ENCODE measurements around the gene RSAD1.

RSAD1 gene

DNA sequence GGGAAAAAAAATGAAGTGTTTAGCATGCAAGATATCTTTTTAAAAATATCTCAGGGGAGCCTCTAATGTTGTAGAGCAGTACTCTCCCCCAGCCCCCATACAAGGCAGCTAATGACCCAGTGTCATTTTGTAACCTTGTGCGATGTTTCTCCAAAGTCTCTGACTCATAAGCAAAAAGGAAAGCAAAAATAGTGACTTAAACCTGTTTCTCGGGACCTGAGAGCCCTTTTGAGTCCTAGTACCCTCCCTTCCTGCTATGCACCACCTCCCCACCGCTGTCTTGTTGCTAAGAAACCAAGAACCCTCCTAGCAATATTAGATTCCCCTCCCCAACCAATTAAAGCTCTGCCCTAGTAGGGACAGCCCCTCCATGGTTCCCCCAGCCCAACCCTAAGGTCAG, 32.4 kb downstream of the RSAD1 start:
- no peak overlapping the region for H3K27ac ChIP-seq (ENCODE audit: extremely low read depth, low read depth, low read length)
- H3K4me3 ChIP-seq (ENCODE audit: low read depth, low read length): no peak overlapping the region
- ChIA-PET CTCF (interaction anchor here (0.9 to 2.1 kb wide), 2 partner anchors 10 to 26 kb away, joined by 4 to 11 read pairs; no protein-coding TSS in a partner anchor), POLR2A (no interaction called here)
- no peak for TF ChIP-seq ZNF645 (tag by site-specific recombination; IDR thresholded peaks at IDR 0.05)
- TF ChIP-seq ZNF398 (tag by site-specific recombination; IDR thresholded peaks at IDR 0.05): 0 out of 2 replicates have a peak, but pooled peaks have one; percentile 10
- TF ChIP-seq ZNF341 (tag by site-specific recombination; IDR thresholded peaks at IDR 0.05; ENCODE audit: low read depth): peak; percentile 96
- no peaks in the 10 kb centered on the region for H3K36me3 ChIP-seq (ENCODE audit: control insufficient read depth in 2 of 2, insufficient read depth in 1 of 2, low read length in 2 of 2)
- H3K9me3 ChIP-seq (ENCODE audit: control insufficient read depth, insufficient read depth, low read depth, low read length): no peaks in the 10 kb centered on the region
- H3K4me1 ChIP-seq (ENCODE audit: control insufficient read depth, insufficient read depth, low read length): no peaks in the 10 kb centered on the region

- H3K27ac ChIP-seq (ENCODE audit: extremely low read depth, low read depth, low read length): no peak overlapping the region
- ChIA-PET POLR2A (no interaction called here), CTCF (interaction anchor here (0.6 to 1.0 kb wide), 2 partner anchors 12 to 246 kb away, joined by 3 to 6 read pairs; no protein-coding TSS in a partner anchor)
- TF ChIP-seq MEIS1 (CRISPR knock-in tag; IDR thresholded peaks at IDR 0.05; ENCODE audit: borderline replicate concordance) (no peak), ZNF362 (tag by site-specific recombination; IDR thresholded peaks at IDR 0.05) (no peak)
- H3K36me3 ChIP-seq (ENCODE audit: control insufficient read depth in 2 of 2, insufficient read depth in 1 of 2, low read length in 2 of 2): no peaks in the 10 kb centered on the region
- H3K4me1 ChIP-seq (ENCODE audit: control insufficient read depth, insufficient read depth, low read length): no peaks in the 10 kb centered on the region
- no peak overlapping the region for H3K4me3 ChIP-seq (ENCODE audit: low read depth, low read length)
- H3K9me3 ChIP-seq (ENCODE audit: control insufficient read depth, insufficient read depth, low read depth, low read length): no peaks in the 10 kb centered on the region
Observed at GRCh38 chr17:50513495-50513894, 34.8 kb downstream of the RSAD1 start.

DNA sequence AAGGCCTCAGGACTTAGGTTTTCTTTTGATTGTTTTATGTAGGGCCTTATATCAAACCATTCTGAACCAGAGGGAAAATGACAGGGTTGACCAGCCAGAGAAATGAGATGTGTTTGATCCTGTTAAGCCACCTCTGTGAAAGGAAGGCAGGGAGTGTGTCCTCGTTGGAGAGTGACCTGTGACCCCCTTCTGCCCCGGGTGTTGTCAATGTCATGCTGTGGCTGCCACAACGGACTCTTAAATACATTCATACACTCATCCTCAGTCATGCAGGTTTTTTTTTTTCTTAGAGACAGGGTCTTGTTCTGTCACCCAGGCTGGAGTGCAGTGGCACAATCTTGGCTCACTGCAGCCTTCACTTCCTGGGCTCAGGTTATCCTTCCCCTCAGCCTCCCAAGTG, 35.7 kb downstream of the RSAD1 start:
- Histone ChIP-seq H3K27ac (ENCODE audit: extremely low read depth, low read depth, low read length) (no peak overlapping the region), H3K36me3 (ENCODE audit: control insufficient read depth in 2 of 2, insufficient read depth in 1 of 2, low read length in 2 of 2) (no peaks in the 10 kb centered on the region), H3K4me3 (ENCODE audit: low read depth, low read length) (no peak overlapping the region), H3K9me3 (ENCODE audit: control insufficient read depth, insufficient read depth, low read depth, low read length) (no peaks in the 10 kb centered on the region), H3K4me1 (ENCODE audit: control insufficient read depth, insufficient read depth, low read length) (no peaks in the 10 kb centered on the region)
- ChIA-PET POLR2A (interaction anchor here (0.6 kb wide), 1 partner anchor 49 kb away, joined by 7 read pairs; no protein-coding TSS in a partner anchor), CTCF (interaction anchor here (1.4 to 3.2 kb wide), 2 partner anchors 13 to 35 kb away, joined by 4 to 16 read pairs; no protein-coding TSS in a partner anchor)
- TF ChIP-seq ZFP41 (tag by site-specific recombination; IDR thresholded peaks at IDR 0.05; ENCODE audit: borderline replicate concordance): no peak
- no peak for TF ChIP-seq ZNF157 (tag by site-specific recombination; IDR thresholded peaks at IDR 0.05)

- Histone ChIP-seq H3K27ac (ENCODE audit: extremely low read depth, low read depth, low read length) (no peak overlapping the region), H3K36me3 (ENCODE audit: control insufficient read depth in 2 of 2, insufficient read depth in 1 of 2, low read length in 2 of 2) (no peaks in the 10 kb centered on the region), H3K4me1 (ENCODE audit: control insufficient read depth, insufficient read depth, low read length) (no peaks in the 10 kb centered on the region), H3K9me3 (ENCODE audit: control insufficient read depth, insufficient read depth, low read depth, low read length) (no peaks in the 10 kb centered on the region), H3K4me3 (ENCODE audit: low read depth, low read length) (no peak overlapping the region)
- TF ChIP-seq, protein P1, sequence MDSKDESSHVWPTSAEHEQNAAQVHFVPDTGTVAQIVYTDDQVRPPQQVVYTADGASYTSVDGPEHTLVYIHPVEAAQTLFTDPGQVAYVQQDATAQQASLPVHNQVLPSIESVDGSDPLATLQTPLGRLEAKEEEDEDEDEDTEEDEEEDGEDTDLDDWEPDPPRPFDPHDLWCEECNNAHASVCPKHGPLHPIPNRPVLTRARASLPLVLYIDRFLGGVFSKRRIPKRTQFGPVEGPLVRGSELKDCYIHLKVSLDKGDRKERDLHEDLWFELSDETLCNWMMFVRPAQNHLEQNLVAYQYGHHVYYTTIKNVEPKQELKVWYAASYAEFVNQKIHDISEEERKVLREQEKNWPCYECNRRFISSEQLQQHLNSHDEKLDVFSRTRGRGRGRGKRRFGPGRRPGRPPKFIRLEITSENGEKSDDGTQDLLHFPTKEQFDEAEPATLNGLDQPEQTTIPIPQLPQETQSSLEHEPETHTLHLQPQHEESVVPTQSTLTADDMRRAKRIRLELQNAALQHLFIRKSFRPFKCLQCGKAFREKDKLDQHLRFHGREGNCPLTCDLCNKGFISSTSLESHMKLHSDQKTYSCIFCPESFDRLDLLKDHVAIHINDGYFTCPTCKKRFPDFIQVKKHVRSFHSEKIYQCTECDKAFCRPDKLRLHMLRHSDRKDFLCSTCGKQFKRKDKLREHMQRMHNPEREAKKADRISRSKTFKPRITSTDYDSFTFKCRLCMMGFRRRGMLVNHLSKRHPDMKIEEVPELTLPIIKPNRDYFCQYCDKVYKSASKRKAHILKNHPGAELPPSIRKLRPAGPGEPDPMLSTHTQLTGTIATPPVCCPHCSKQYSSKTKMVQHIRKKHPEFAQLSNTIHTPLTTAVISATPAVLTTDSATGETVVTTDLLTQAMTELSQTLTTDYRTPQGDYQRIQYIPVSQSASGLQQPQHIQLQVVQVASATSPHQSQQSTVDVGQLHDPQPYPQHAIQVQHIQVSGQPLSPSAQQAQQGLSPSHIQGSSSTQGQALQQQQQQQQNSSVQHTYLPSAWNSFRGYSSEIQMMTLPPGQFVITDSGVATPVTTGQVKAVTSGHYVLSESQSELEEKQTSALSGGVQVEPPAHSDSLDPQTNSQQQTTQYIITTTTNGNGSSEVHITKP (tag by site-specific recombination; IDR thresholded peaks at IDR 0.05): peak; percentile 79
- TF ChIP-seq GLIS1 (tag by site-specific recombination; IDR thresholded peaks at IDR 0.05) (peak; percentile 54; the same call in 1 of the 2 replicates), ZFHX2 (tag by site-specific recombination; conservative IDR thresholded peaks at IDR 0.05) (peak; percentile 80), ZNF530 (tag by site-specific recombination; IDR thresholded peaks at IDR 0.05; ENCODE audit: low read depth) (no peak), ZNF174 (tag by site-specific recombination; IDR thresholded peaks at IDR 0.05) (no peak), ZNF362 (tag by site-specific recombination; IDR thresholded peaks at IDR 0.05) (no peak), EGR2 (tag by site-specific recombination; IDR thresholded peaks at IDR 0.05; ENCODE audit: low read depth) (peak; percentile 60), ZNF398 (tag by site-specific recombination; IDR thresholded peaks at IDR 0.05) (peak; percentile 27; the same call in 1 of the 2 replicates)
- CTCF ChIA-PET: interaction anchor here (0.6 to 3.2 kb wide), 9 partner anchors 10 to 268 kb away, joined by 3 to 16 read pairs (median 4); partner anchors contain the start of gene LRRC59
- POLR2A ChIA-PET: interaction anchor here (0.6 kb wide), 1 partner anchor 48 kb away, joined by 7 read pairs; no protein-coding TSS in a partner anchor
Observed at GRCh38 chr17:50514936-50515702, 36.5 kb downstream of the RSAD1 start.
